ENCODE data around the gene EPG5. TPM values are rescaled to one million over a fixed set of nuclear protein-coding genes. Genes with fewer than 3 reads are reported as not detected.

EPG5 gene
- total RNA-seq, 2 experiments from 2014 or later: 23.1 to 23.9 TPM

GRCh38 chr18:45844938-45845337 is 122.2 kb downstream of the EPG5 start:
- Mint-ChIP-seq H3K27ac (no peak overlapping the region), H3K27me3 (ENCODE audit: low read depth) (peaks cover 3% of the 10 kb centered on the region), H3K4me1 (ENCODE audit: low read depth) (peaks cover 3% of the 10 kb centered on the region), H3K36me3 (ENCODE audit: low read depth) (no peaks in the 10 kb centered on the region), H3K9me3 (ENCODE audit: insufficient read depth) (no peaks in the 10 kb centered on the region), H3K4me3 (no peak overlapping the region)
- DNase-seq: no peak
- no peak for ATAC-seq
- ChIA-PET CTCF (interaction anchor here (1.2 kb wide), 1 partner anchor 130 kb away, joined by 3 read pairs; no protein-coding TSS in a partner anchor), POLR2A (interaction anchor here (0.7 kb wide), 1 partner anchor 102 kb away, joined by 3 read pairs; no protein-coding TSS in a partner anchor)

- no peak for DNase-seq
- ATAC-seq: no peak
- ChIA-PET CTCF (interaction anchor here (1.2 kb wide), 1 partner anchor 37 kb away, joined by 3 read pairs; no protein-coding TSS in a partner anchor), POLR2A (interaction anchor here (0.6 kb wide), 1 partner anchor 167 kb away, joined by 4 read pairs; no protein-coding TSS in a partner anchor)
- Mint-ChIP-seq H3K4me3 (no peak overlapping the region), H3K9me3 (ENCODE audit: insufficient read depth) (no peaks in the 10 kb centered on the region), H3K36me3 (ENCODE audit: low read depth) (no peaks in the 10 kb centered on the region), H3K27me3 (ENCODE audit: low read depth) (peaks cover 18% of the 10 kb centered on the region), H3K4me1 (ENCODE audit: low read depth) (peaks cover 5% of the 10 kb centered on the region), H3K27ac (no peak overlapping the region)
Measured at GRCh38 chr18:45843019-45843418, 124.1 kb downstream of the EPG5 start.

- Mint-ChIP-seq H3K36me3 (ENCODE audit: low read depth) (no peaks in the 10 kb centered on the region), H3K9me3 (ENCODE audit: insufficient read depth) (no peaks in the 10 kb centered on the region), H3K27me3 (ENCODE audit: low read depth) (peaks cover 22% of the 10 kb centered on the region), H3K4me1 (ENCODE audit: low read depth) (peaks cover 8% of the 10 kb centered on the region), H3K27ac (no peak overlapping the region), H3K4me3 (no peak overlapping the region)
- DNase-seq (no peak), ATAC-seq (no peak)
- ChIA-PET CTCF (interaction anchor here (2.8 kb wide), 1 partner anchor 38 kb away, joined by 14 read pairs; no protein-coding TSS in a partner anchor), POLR2A (no interaction called here)
Measured at GRCh38 chr18:45841765-45842442, 125.2 kb downstream of the EPG5 start.

GRCh38 chr18:45841060-45841764 is 125.9 kb downstream of the EPG5 start:
- peaks cover 28% of the 10 kb centered on the region for H3K27me3 Mint-ChIP-seq (ENCODE audit: low read depth)
- H3K36me3 Mint-ChIP-seq (ENCODE audit: low read depth): no peaks in the 10 kb centered on the region
- ATAC-seq (no peak), DNase-seq (no peak)
- H3K4me3 Mint-ChIP-seq: no peak overlapping the region
- no peaks in the 10 kb centered on the region for H3K9me3 Mint-ChIP-seq (ENCODE audit: insufficient read depth)
- POLR2A ChIA-PET: no interaction called here
- peaks cover 10% of the 10 kb centered on the region for H3K4me1 Mint-ChIP-seq (ENCODE audit: low read depth)
- peak overlapping the region; percentile 27 for H3K27ac Mint-ChIP-seq
- CTCF ChIA-PET: interaction anchor here (2.1 to 2.8 kb wide), 2 partner anchors 39 to 153 kb away, joined by 14 to 19 read pairs; no protein-coding TSS in a partner anchor

- peaks cover 10% of the 10 kb centered on the region for H3K4me1 Mint-ChIP-seq (ENCODE audit: low read depth)
- no peak overlapping the region for H3K4me3 Mint-ChIP-seq
- H3K27ac Mint-ChIP-seq: no peak overlapping the region
- peaks cover 41% of the 10 kb centered on the region for H3K27me3 Mint-ChIP-seq (ENCODE audit: low read depth)
- peak; percentile 58 for DNase-seq
- ChIA-PET CTCF (interaction anchor here (0.6 to 2.8 kb wide), 18 partner anchors 10 to 234 kb away, joined by 3 to 32 read pairs (median 4); no protein-coding TSS in a partner anchor), POLR2A (interaction anchor here (0.6 to 1.0 kb wide), 2 partner anchors 39 to 176 kb away, joined by 3 to 4 read pairs; no protein-coding TSS in a partner anchor)
- ATAC-seq: peak; percentile 43
- H3K36me3 Mint-ChIP-seq (ENCODE audit: low read depth): no peaks in the 10 kb centered on the region
- H3K9me3 Mint-ChIP-seq (ENCODE audit: insufficient read depth): no peaks in the 10 kb centered on the region
Measured at GRCh38 chr18:45839414-45840395, 127.4 kb downstream of the EPG5 start.

- Mint-ChIP-seq H3K4me3 (peak overlapping the region; percentile 13), H3K9me3 (ENCODE audit: insufficient read depth) (no peaks in the 10 kb centered on the region), H3K27ac (no peak overlapping the region), H3K4me1 (ENCODE audit: low read depth) (peaks cover 10% of the 10 kb centered on the region), H3K36me3 (ENCODE audit: low read depth) (no peaks in the 10 kb centered on the region), H3K27me3 (ENCODE audit: low read depth) (peaks cover 50% of the 10 kb centered on the region)
- ChIA-PET POLR2A (interaction anchor here (1.4 kb wide), 1 partner anchor 174 kb away, joined by 3 read pairs; no protein-coding TSS in a partner anchor), CTCF (interaction anchor here (1.4 kb wide), 1 partner anchor 150 kb away, joined by 4 read pairs; no protein-coding TSS in a partner anchor)
- ATAC-seq (no peak), DNase-seq (no peak)
Measured at GRCh38 chr18:45838302-45839070, 128.6 kb downstream of the EPG5 start.

- Mint-ChIP-seq H3K27me3 (ENCODE audit: low read depth) (peaks cover 50% of the 10 kb centered on the region), H3K4me3 (peak overlapping the region; percentile 13), H3K36me3 (ENCODE audit: low read depth) (no peaks in the 10 kb centered on the region), H3K27ac (no peak overlapping the region), H3K4me1 (ENCODE audit: low read depth) (peaks cover 10% of the 10 kb centered on the region), H3K9me3 (ENCODE audit: insufficient read depth) (no peaks in the 10 kb centered on the region)
- ChIA-PET POLR2A (interaction anchor here (1.4 kb wide), 1 partner anchor 173 kb away, joined by 3 read pairs; no protein-coding TSS in a partner anchor), CTCF (interaction anchor here (0.5 to 1.4 kb wide), 8 partner anchors 13 to 175 kb away, joined by 3 to 9 read pairs (median 4); no protein-coding TSS in a partner anchor)
- peak; percentile 67 for DNase-seq
- ATAC-seq: peak; percentile 82
Measured at GRCh38 chr18:45837283-45838070, 129.7 kb downstream of the EPG5 start.

- H3K4me1 Mint-ChIP-seq (ENCODE audit: low read depth): peaks cover 10% of the 10 kb centered on the region
Measured at GRCh38 chr18:45836242-45837205, 130.6 kb downstream of the EPG5 start.

GRCh38 chr18:45835057-45835636 is 132.0 kb downstream of the EPG5 start:
- peaks cover 10% of the 10 kb centered on the region for H3K4me1 Mint-ChIP-seq (ENCODE audit: low read depth)
- H3K27ac Mint-ChIP-seq: no peak overlapping the region
- no peak for ATAC-seq
- no peaks in the 10 kb centered on the region for H3K9me3 Mint-ChIP-seq (ENCODE audit: insufficient read depth)
- no peak for DNase-seq
- ChIA-PET CTCF (interaction anchor here (0.9 to 1.9 kb wide), 3 partner anchors 113 to 171 kb away, joined by 3 to 7 read pairs (median 3); no protein-coding TSS in a partner anchor), POLR2A (no interaction called here)
- H3K27me3 Mint-ChIP-seq (ENCODE audit: low read depth): peaks cover 47% of the 10 kb centered on the region
- H3K4me3 Mint-ChIP-seq: no peak overlapping the region
- no peaks in the 10 kb centered on the region for H3K36me3 Mint-ChIP-seq (ENCODE audit: low read depth)

More at GRCh38 chr18:45836242-45837205, 130.6 kb downstream of the EPG5 start:
- Mint-ChIP-seq H3K9me3 (ENCODE audit: insufficient read depth) (no peaks in the 10 kb centered on the region), H3K27me3 (ENCODE audit: low read depth) (peaks cover 50% of the 10 kb centered on the region), H3K4me3 (peak overlapping the region; percentile 7), H3K27ac (no peak overlapping the region), H3K36me3 (ENCODE audit: low read depth) (no peaks in the 10 kb centered on the region)
- CTCF ChIA-PET: interaction anchor here (1.3 kb wide), 1 partner anchor 144 kb away, joined by 3 read pairs; no protein-coding TSS in a partner anchor
- no peak for ATAC-seq
- POLR2A ChIA-PET: no interaction called here
- no peak for DNase-seq
